Panc1 (cell line): Measurements from ENCODE around the gene TMEM109. TPM values are rescaled to one million over a fixed set of nuclear protein-coding genes. Genes with fewer than 3 reads are reported as not detected.
"Not testable (repeated sequence)": the region's sequence is repeated elsewhere in the genome, so short reads cannot be mapped to it uniquely, and the experiment has no call there.

Experiments
- ATAC-seq: fragments of 200-7000 bp; cut with Tn5 transposase; 2 replicates; pipeline ENCODE4 v1.9.1; 2020; ENCODE audit warnings: mild to moderate bottlenecking, moderate library complexity
- BruUV-seq: library from RNA; stranded (reverse); fragments of 400-500 nt; replicated peaks from 2 replicates; lab custom pipeline; 2021; lab: Mats Ljungman, UMichigan
- CTCF ChIA-PET: fragments of 300-600 bp; sonication (Branson Sonifier 250); formaldehyde crosslinking; loops from one replicate; lab custom pipeline; 2022; ENCODE audit warnings: antibody characterized with exemption; lab: Charles Lee
- POLR2A ChIA-PET: fragments of 300-600 bp; sonication (Branson Sonifier 250); formaldehyde crosslinking; loops from one replicate; lab custom pipeline; 2022; ENCODE audit warnings: antibody characterized with exemption; lab: Charles Lee
- DNase-seq: peaks from one replicate; pipeline ENCODE4 v3.0.0-alpha.2; 2010; ENCODE audit warnings: low read depth, low spot score
- H3K27ac ChIP-seq: 2 replicates; pipeline ENCODE4 v1.5.1; 2011; ENCODE audit warnings: mild to moderate bottlenecking, low read length, inconsistent platforms
- H3K27me3 ChIP-seq: fragments of 200-500 bp; sonication (Bioruptor generic); 2 replicates; pipeline ENCODE4 v1.6.0; 2014; ENCODE audit warnings: low read length, inconsistent platforms; ENCODE audit not compliant: control insufficient read depth, insufficient read depth
- H3K36me3 ChIP-seq: fragments of 200-500 bp; sonication (Bioruptor generic); 2 replicates; pipeline ENCODE4 v1.5.1; 2014; ENCODE audit warnings: inconsistent platforms, mild to moderate bottlenecking, low read length, moderate library complexity; ENCODE audit not compliant: control insufficient read depth, insufficient read depth
- H3K4me1 ChIP-seq: 2 replicates; pipeline ENCODE4 v1.5.1; 2011; ENCODE audit warnings: inconsistent platforms, mild to moderate bottlenecking, low read length, moderate library complexity; ENCODE audit not compliant: control insufficient read depth, insufficient read depth
- H3K4me3 ChIP-seq, 2 experiments: 2 replicates each; pipeline ENCODE4 v1.5.1; 2011 to 2012; ENCODE audit warnings: low read depth in 2 of 2, low read length in 2 of 2, mild to moderate bottlenecking in 2 of 2, inconsistent platforms in 1 of 2, moderate library complexity in 1 of 2
- H3K9me3 ChIP-seq: fragments of 200-500 bp; sonication (Bioruptor generic); 2 replicates; pipeline ENCODE4 v1.5.1; 2014; ENCODE audit warnings: low read depth, mild to moderate bottlenecking, inconsistent platforms, low read length, moderate library complexity; ENCODE audit not compliant: control insufficient read depth, insufficient read depth
- POLR2AphosphoS5 ChIP-seq: IDR thresholded peaks from 2 replicates; pipeline ENCODE4 v1.6.1; 2012; ENCODE audit warnings: mild to moderate bottlenecking, low read depth, low read length, moderate library complexity
- SIN3A ChIP-seq: IDR thresholded peaks from 2 replicates; pipeline ENCODE4 v1.6.1; 2012; ENCODE audit warnings: low read depth, mild to moderate bottlenecking, low read length, moderate library complexity, borderline replicate concordance; ENCODE audit not compliant: insufficient read depth
- TCF7L2 ChIP-seq: IDR thresholded peaks from 2 replicates; pipeline ENCODE4 v1.6.1; 2011; ENCODE audit warnings: mild to moderate bottlenecking, low read depth, low read length, inconsistent platforms
- in situ Hi-C: cut with HindIII; loops from 2 replicates; pipeline ENCODE4 v1.10.0; 2016; ENCODE audit warnings: low sequenced_read_pairs, low pct_unique_long_range_greater_than_20kb
- intact Hi-C: fragments of 100-400 bp; cut with micrococcal nuclease; formaldehyde crosslinking; loops from one replicate; pipeline ENCODE4 v1.10.0; 2022; ENCODE audit not compliant: unreplicated experiment
- total RNA-seq: library from RNA; stranded (reverse); gene quantifications from one replicate; pipeline ENCODE4 v1.2.1, GENCODE V29; 2021; ENCODE audit not compliant: unreplicated experiment
- TF ChIP-seq, protein P1 (sequence below): fragments of 450-650 bp; IDR thresholded peaks from 2 replicates; pipeline ENCODE4 v1.5.1; 2017; ENCODE audit warnings: mild to moderate bottlenecking
- TF ChIP-seq, protein P2 (sequence below), 2 experiments: IDR thresholded peaks; 2 replicates each; pipeline ENCODE4 v1.6.1; 2011 to 2012; ENCODE audit warnings: low read depth in 2 of 2, control low read depth in 1 of 2, low read length in 1 of 2, mild to moderate bottlenecking in 1 of 2, moderate library complexity in 1 of 2; ENCODE audit not compliant: insufficient read depth in 1 of 2

Gene TMEM109
- total RNA-seq, 1 experiment from 2014 or later: 91.8 TPM

DNA sequence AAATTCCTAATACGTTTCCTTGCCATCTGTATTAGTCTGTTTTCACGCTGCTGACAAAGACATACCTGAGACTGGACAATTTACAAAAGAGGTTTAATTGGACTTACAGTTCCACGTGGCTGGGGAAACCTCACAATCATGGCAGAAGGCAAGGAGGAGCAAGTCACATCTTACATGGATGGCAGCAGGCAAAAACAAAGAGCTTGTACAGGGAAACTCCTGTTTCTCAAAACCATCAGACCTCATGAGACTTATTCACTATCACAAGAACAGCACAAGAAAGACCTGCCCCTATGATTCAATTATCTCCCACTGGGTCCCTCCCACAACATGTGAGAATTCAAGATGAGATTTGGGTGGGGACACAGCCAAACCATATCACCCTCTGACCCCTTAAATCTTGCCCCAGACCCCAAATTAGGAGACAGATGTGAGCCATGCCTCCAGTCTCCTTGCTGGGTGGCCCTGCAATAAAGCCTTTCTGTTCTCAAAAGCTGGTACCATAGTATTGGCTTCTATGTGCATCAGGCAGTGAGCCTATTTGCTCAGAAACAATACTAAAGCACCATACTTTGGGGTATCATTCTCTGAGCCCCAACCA lies 4.2 kb upstream of the TMEM109 start:
- BruUV-seq, H3K27me3 ChIP-seq, ATAC-seq, CTCF ChIA-PET, H3K4me3 ChIP-seq, POLR2A ChIA-PET, in situ Hi-C loops, H3K9me3 ChIP-seq, DNase-seq, intact Hi-C loops, H3K27ac ChIP-seq, H3K36me3 ChIP-seq: not testable (repeated sequence)
- peaks cover 17% of the 10 kb centered on the region for H3K4me1 ChIP-seq

GRCh38 chr11:60910281-60910687 lies 3.7 kb upstream of the TMEM109 start:
- DNase-seq (no peak), ATAC-seq (no peak)
- Histone ChIP-seq H3K27me3 (0 out of 2 replicates have a peak, but pooled peaks cover 3% of the 10 kb centered on the region), H3K4me1 (peaks cover 17% of the 10 kb centered on the region), H3K36me3 (peaks cover 3% of the 10 kb centered on the region; the same call in 1 of the 2 replicates), H3K4me3 (no peak overlapping the region), H3K27ac (no peak overlapping the region), H3K9me3 (no peaks in the 10 kb centered on the region)
- POLR2A ChIA-PET: no interaction called here
- no TSS peak for BruUV-seq
- CTCF ChIA-PET: no interaction called here
- intact Hi-C loops: no loop called here
- in situ Hi-C loops: no loop called here
- TF ChIP-seq, protein P1, sequence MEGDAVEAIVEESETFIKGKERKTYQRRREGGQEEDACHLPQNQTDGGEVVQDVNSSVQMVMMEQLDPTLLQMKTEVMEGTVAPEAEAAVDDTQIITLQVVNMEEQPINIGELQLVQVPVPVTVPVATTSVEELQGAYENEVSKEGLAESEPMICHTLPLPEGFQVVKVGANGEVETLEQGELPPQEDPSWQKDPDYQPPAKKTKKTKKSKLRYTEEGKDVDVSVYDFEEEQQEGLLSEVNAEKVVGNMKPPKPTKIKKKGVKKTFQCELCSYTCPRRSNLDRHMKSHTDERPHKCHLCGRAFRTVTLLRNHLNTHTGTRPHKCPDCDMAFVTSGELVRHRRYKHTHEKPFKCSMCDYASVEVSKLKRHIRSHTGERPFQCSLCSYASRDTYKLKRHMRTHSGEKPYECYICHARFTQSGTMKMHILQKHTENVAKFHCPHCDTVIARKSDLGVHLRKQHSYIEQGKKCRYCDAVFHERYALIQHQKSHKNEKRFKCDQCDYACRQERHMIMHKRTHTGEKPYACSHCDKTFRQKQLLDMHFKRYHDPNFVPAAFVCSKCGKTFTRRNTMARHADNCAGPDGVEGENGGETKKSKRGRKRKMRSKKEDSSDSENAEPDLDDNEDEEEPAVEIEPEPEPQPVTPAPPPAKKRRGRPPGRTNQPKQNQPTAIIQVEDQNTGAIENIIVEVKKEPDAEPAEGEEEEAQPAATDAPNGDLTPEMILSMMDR: no peak
- TF ChIP-seq TCF7L2 (no peak), SIN3A (no peak), POLR2AphosphoS5 (no peak)
- TF ChIP-seq, protein P2, sequence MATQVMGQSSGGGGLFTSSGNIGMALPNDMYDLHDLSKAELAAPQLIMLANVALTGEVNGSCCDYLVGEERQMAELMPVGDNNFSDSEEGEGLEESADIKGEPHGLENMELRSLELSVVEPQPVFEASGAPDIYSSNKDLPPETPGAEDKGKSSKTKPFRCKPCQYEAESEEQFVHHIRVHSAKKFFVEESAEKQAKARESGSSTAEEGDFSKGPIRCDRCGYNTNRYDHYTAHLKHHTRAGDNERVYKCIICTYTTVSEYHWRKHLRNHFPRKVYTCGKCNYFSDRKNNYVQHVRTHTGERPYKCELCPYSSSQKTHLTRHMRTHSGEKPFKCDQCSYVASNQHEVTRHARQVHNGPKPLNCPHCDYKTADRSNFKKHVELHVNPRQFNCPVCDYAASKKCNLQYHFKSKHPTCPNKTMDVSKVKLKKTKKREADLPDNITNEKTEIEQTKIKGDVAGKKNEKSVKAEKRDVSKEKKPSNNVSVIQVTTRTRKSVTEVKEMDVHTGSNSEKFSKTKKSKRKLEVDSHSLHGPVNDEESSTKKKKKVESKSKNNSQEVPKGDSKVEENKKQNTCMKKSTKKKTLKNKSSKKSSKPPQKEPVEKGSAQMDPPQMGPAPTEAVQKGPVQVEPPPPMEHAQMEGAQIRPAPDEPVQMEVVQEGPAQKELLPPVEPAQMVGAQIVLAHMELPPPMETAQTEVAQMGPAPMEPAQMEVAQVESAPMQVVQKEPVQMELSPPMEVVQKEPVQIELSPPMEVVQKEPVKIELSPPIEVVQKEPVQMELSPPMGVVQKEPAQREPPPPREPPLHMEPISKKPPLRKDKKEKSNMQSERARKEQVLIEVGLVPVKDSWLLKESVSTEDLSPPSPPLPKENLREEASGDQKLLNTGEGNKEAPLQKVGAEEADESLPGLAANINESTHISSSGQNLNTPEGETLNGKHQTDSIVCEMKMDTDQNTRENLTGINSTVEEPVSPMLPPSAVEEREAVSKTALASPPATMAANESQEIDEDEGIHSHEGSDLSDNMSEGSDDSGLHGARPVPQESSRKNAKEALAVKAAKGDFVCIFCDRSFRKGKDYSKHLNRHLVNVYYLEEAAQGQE (IDR thresholded peaks at IDR 0.05; ENCODE audit: insufficient read depth in 1 of 2, low read depth in 2 of 2, low read length in 1 of 2): no peak

- Histone ChIP-seq H3K4me1 (peaks cover 17% of the 10 kb centered on the region), H3K4me3 (no peak overlapping the region), H3K27ac (no peak overlapping the region), H3K9me3 (no peaks in the 10 kb centered on the region), H3K36me3 (peaks cover 3% of the 10 kb centered on the region; the same call in 1 of the 2 replicates), H3K27me3 (0 out of 2 replicates have a peak, but pooled peaks cover 3% of the 10 kb centered on the region)
- intact Hi-C loops (no loop called here), in situ Hi-C loops (no loop called here)
- no peak for ATAC-seq
- TF ChIP-seq POLR2AphosphoS5 (no peak), SIN3A (no peak)
- TF ChIP-seq, protein P1: no peak
- TF ChIP-seq, protein P2 (IDR thresholded peaks at IDR 0.05; ENCODE audit: insufficient read depth in 1 of 2, low read depth in 2 of 2, low read length in 1 of 2): no peak
- POLR2A ChIA-PET: no interaction called here
- no TSS peak for BruUV-seq
- DNase-seq: no peak
- CTCF ChIA-PET: no interaction called here
Measured at GRCh38 chr11:60910711-60911380, 3.1 kb upstream of the TMEM109 start.
